Non-pigmented ciliary epithelial cell (primary cell): Measurements from ENCODE around the gene MPPED1.

Source experiments
- DNase-seq: peaks from one replicate; pipeline ENCODE4 v3.0.0-alpha.2; 2010; ENCODE audit warnings: low read depth

The MPPED1 gene

DNA sequence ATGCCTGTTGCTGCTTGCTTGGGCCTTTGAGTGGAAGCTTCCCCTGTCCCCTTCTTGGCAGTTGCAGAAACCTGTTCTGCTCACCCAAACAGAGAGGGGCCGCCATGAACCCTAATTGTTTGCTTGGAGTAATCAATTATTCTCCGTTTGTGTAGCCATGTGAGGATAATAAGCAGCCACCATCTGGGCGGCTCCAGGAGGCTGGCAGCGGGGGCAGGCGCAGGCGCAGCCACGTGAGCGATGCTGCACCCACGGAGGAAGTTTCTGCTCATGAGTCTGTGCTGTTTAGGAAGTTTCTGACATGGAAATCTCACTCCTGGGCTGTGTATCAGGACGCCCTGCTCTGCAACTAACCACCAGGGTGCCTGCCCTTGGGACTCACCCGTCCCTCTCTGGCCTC is 90.1 kb downstream of the MPPED1 start:
- no peak for DNase-seq

DNA sequence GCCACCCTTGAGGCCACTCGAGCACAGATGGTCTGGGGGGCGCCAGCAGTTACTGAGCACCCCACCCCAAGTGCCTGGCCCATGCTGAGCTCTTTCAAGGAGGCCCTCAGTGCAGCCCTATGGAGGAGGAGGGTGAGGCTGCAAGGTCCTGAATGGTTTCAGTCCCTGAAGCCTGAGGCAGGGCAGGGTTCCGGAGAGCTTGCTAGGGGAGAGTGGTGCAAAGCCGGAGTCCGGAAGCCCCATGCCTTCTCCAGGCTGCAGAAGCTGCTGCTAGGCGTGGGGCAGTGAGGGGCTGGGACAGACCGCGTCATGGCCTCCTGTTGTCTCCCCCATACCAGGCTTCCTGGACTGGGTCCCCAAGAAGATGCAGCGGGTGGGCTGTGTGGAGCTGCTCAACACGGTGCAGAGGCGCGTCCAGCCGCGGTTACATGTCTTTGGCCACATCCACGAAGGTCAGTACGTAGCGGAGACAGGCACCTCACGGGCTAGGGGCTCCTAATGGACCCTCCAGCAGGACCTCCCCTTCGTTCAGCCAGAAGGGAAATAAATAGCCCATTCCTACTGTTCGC is 90.6 kb downstream of the MPPED1 start:
- DNase-seq = no peak

DNA sequence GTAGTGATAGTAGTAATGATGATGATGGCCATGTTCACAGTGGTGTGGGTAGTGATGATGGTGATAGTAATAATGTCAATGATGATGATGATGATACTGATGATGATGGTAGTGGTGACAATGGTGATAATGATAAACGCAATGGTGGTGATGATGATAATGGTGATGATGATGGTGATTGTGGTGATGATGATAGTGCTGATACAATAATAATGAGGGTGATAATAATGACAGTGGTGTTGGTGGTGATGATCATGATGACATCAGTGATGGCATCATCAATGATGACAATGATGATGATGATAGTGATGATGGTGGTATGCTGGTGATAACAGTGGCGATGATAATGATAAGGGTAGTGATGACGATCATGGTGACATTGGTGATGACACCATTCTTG is 92.3 kb downstream of the MPPED1 start:
- no peak for DNase-seq

DNA sequence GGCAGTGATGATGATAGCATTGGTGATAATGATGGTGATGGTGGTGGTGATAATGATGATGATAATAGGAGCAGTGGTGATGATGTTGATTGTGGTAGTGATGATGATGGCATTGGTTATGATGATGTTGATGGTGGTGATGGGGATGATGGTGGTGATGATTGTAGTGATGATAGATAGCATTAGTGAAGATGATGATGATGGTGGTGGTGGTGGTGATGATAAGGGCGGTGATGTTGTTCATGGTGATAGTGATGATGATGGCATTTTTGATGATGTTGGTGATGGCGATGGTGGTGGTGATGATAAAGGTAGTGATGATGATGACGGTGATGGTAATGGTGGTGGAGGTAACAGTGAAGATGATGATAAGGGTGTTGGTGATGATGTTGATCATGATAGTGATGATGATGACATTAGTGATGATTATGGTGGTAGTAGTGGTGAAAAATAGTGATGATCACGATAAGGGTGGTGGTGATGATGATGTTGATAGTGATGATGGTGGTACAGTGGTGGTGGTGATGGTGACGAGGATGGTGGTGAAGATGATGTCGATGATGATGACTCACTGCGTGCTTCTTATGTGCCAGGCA is 93.0 kb downstream of the MPPED1 start:
- no peak for DNase-seq

- no peak for DNase-seq
Observed at GRCh38 chr22:43505423-43505822, 93.6 kb downstream of the MPPED1 start.

- DNase-seq = no peak
Observed at GRCh38 chr22:43505896-43506295, 94.1 kb downstream of the MPPED1 start.

GRCh38 chr22:43506487-43506886 is 94.7 kb downstream of the MPPED1 start:
- no peak for DNase-seq

GRCh38 chr22:43507235-43507634 is 95.4 kb downstream of the MPPED1 start:
- DNase-seq = no peak

GRCh38 chr22:43508489-43508888 is 96.7 kb downstream of the MPPED1 start:
- no peak for DNase-seq

GRCh38 chr22:43509337-43509736 is 97.5 kb downstream of the MPPED1 start:
- DNase-seq = no peak

GRCh38 chr22:43510281-43511070 is 98.7 kb downstream of the MPPED1 start:
- no peak for DNase-seq

DNA sequence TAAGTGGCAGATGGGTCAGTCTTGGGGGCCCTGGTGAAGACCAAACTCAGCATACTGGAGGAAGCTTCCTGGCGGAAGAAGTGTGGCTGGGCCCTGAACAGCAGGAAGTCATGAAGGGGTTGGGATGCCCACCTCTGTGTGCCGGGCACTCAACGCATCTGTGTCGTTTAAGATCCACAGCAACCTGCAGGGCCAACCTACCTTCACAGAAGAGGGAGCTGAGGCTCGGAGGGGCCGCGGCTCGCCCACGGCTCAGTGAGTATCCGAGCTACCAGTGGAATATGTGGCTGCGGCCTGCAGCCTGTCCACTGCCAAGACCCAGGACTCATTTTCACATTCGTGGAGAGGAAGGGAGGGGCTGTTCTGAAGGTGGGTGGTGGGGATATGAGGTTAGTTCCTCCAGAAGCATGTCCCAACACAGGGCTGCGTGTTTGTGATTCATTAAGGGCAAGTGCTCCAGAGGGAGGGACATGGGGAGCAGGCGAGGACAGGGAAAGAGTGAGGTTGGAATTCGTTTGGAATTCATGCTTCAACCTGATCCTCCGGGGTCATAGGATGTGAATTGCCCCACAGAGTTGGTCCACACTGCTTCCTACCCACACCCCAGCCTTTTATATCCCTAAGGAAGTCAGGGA is 99.6 kb downstream of the MPPED1 start:
- DNase-seq = no peak

DNA sequence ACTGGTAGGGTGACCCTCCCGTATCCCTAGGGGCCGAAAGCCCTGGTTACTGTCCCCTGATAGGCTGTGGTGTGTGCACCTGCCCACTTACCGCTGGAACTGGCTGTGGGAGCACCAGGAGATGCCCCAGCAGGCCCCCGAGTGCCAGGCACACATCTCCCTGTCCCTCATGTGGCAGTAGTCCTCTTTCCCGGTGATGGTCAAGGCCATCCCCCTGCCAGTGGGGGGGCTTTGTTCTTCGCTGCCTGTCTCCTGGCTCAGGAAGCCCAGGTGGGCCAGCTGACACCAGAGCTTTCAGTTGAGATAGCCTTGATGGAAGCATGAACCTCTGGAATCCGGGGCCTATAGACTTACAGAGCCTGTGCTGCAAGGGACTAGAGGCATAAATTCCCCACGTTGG is 100.5 kb downstream of the MPPED1 start:
- DNase-seq = no peak

DNA sequence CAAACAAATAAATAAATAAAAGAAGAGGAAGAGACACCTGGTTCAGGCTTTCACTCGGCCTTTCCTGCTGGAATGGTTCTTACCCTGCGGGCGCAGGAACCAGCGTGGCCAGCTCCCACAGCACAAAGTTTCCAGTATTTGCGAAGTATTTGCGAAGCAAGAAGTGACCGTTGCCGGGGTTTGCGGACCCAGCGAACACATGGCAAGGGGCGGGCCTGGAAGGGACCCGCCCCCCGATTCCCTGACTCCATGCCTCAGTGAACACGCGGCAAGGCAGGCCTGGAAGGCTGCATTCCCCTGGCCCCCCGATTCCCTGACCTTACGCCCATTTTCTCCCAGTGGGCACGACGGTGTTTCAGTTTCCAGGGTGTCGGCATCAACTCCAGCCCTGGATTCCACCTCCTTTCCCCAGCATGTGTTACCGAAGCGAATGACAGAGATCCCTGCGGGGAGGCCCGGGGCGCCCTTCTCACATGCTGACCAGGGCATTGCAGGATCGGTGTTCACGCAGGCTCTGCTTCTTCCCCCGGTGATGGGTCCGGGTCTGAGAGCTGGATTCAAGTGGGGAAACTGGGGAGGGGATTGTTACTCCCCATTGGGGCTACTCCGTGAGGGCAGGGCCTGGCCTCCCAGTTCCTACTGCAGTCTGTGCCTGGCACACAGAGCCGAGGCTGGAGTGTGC is 102.8 kb downstream of the MPPED1 start:
- no peak for DNase-seq

GRCh38 chr22:43515411-43515810 is 103.6 kb downstream of the MPPED1 start:
- DNase-seq = no peak

DNA sequence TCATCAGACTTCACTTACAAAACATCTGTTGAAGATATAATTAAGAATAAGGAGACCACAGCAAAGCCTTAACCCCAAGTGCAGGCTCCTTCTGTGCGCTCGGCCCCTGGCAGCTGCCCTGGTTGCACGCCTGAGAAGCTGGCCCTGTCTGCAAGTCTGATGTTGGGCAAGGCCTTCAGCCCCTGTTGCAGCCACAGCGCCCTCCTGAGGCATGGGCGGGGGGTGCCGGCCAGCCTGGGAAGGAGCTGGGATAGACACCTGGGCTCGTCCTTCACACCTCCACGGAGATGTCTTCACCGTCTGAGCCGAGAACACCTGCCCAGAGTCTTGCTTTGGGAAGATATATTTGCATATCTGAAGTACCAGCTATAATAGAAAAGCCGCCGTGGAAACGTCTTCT is 104.1 kb downstream of the MPPED1 start:
- DNase-seq = no peak

- no peak for DNase-seq
Observed at GRCh38 chr22:43516386-43516785, 104.6 kb downstream of the MPPED1 start.

GRCh38 chr22:43516996-43517635 is 105.3 kb downstream of the MPPED1 start:
- DNase-seq = no peak

DNA sequence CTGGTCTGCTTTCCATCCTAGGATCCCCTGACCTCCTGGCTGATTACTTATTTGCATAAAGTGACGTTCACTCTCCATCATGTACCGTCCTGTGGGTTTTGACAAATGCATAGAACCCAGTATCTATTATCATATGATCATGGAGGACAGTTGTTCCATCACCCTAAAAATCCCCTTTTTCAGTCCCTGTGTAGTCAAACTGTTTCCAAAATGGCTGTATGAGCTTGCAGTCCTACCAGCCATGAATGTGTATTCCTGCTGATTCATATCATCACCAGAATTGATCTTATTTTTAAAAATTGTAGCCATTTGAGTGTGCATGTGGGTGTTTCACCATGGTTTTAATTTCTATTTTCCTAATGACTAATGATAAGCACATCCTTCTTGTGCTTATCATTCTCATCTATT is 108.8 kb downstream of the MPPED1 start:
- no peak for DNase-seq

GRCh38 chr22:43521716-43522115 is 109.9 kb downstream of the MPPED1 start:
- no peak for DNase-seq

DNA sequence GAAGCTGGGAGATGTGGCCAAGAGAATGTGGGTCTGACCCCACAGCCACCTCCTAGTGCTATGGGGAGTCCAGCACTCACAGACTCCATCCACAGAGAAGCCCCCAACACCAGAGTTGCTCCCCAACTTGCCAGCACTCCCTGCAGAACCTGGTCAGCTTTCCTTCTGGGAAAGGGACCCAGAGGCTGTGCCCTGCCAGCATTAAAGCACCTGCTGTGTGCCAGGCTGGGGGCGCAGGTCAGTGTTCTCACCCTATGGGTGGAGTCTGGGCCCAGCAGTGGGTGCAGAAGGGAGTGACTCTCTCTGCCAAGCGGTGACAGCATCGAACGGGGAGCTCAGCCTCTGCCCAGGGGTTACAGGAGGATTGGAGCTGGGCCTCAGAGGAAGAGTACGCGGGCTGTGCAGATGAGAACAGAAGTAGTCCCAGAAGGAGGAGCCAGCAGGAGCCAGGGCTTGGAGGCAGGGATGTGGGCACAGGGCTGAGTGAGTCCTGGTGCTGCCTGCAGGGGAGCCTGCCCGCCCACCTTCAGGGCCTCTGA is 114.4 kb downstream of the MPPED1 start:
- no peak for DNase-seq

GRCh38 chr22:43526946-43527345 is 115.1 kb downstream of the MPPED1 start:
- DNase-seq = no peak
